Measurements from ENCODE around the gene NACAD. TPM values are rescaled to one million over a fixed set of nuclear protein-coding genes. Genes with fewer than 3 reads are reported as not detected.
A peak's percentile ranks its signal among the peaks of the same experiment; 100 is the strongest.

The NACAD gene
- 7.6 TPM for total RNA-seq

GRCh38 chr7:45088821-45089340 is at the start of gene NACAD:
Gene NACAD (minus strand): TSS chr7:45088969. CDS start chr7:45088894, 75 bp downstream.

GRCh38 chr7:45111298-45112223 is 22.8 kb upstream of the NACAD start, which contains the start of gene TBRG4:
Gene TBRG4 (minus strand): TSS chr7:45111697. CDS start chr7:45109237, 2,460 bp downstream.

Small RNA genes lying within 50 kb of the gene (small RNA-seq; reads per million reads assigned to genes)
- gene SNORA5A = 3.3 reads per million, percentile 90 among the genes with 10 or more reads in this experiment
- not detected for gene SNORA5B
- gene SNORA5C = 15.5 reads per million, percentile 94 among the genes with 10 or more reads in this experiment

Other genes starting within 250 kb of the NACAD start
- 208 TPM for gene H2AZ2, start 240.9 kb downstream of the NACAD start, total RNA-seq
- gene PURB, start 203.4 kb downstream of the NACAD start, total RNA-seq = 38.5 TPM
- gene MYO1G, start 110.0 kb downstream of the NACAD start, total RNA-seq = 0.46 TPM
- gene CCM2, start 88.8 kb downstream of the NACAD start, total RNA-seq = 26.1 TPM
- 49.1 TPM for gene TBRG4, start 22.7 kb upstream of the NACAD start, total RNA-seq
- 6.2 TPM for gene RAMP3, start 68.8 kb upstream of the NACAD start, total RNA-seq

Measured in diencephalon (tissue), 1 donor.